ENCODE data around the gene ARL17B. TPM values are rescaled to one million over a fixed set of nuclear protein-coding genes. Genes with fewer than 3 reads are reported as not detected.
"Not testable (repeated sequence)": the region's sequence is repeated elsewhere in the genome, so short reads cannot be mapped to it uniquely, and the experiment has no call there.

The ARL17B gene
- total RNA-seq, 2 donors from 2014 or later, result 25.1 to 31.3 TPM

- H3K4me3 Mint-ChIP-seq; H3K36me3 Mint-ChIP-seq; DNase-seq (ENCODE audit: low spot score); H3K27me3 Mint-ChIP-seq; ATAC-seq; H3K27ac Mint-ChIP-seq; H3K9me3 Mint-ChIP-seq; H3K4me1 Mint-ChIP-seq (ENCODE audit: low read depth in 2 of 2): not testable (repeated sequence)
Observed at GRCh38 chr17:46252804-46253203, 108.8 kb downstream of the ARL17B start.

- ATAC-seq; H3K27ac Mint-ChIP-seq; H3K36me3 Mint-ChIP-seq; H3K4me1 Mint-ChIP-seq (ENCODE audit: low read depth in 2 of 2); H3K4me3 Mint-ChIP-seq; H3K9me3 Mint-ChIP-seq; H3K27me3 Mint-ChIP-seq; DNase-seq (ENCODE audit: low spot score): not testable (repeated sequence)
Observed at GRCh38 chr17:46249153-46249552, 112.4 kb downstream of the ARL17B start.

GRCh38 chr17:46244949-46245768 is 116.4 kb downstream of the ARL17B start:
- not testable (repeated sequence) for H3K36me3 Mint-ChIP-seq; H3K4me3 Mint-ChIP-seq; H3K27ac Mint-ChIP-seq; DNase-seq (ENCODE audit: low spot score); H3K9me3 Mint-ChIP-seq; H3K27me3 Mint-ChIP-seq; H3K4me1 Mint-ChIP-seq (ENCODE audit: low read depth in 2 of 2)
- peak; percentile 53 to 73 for ATAC-seq

DNA sequence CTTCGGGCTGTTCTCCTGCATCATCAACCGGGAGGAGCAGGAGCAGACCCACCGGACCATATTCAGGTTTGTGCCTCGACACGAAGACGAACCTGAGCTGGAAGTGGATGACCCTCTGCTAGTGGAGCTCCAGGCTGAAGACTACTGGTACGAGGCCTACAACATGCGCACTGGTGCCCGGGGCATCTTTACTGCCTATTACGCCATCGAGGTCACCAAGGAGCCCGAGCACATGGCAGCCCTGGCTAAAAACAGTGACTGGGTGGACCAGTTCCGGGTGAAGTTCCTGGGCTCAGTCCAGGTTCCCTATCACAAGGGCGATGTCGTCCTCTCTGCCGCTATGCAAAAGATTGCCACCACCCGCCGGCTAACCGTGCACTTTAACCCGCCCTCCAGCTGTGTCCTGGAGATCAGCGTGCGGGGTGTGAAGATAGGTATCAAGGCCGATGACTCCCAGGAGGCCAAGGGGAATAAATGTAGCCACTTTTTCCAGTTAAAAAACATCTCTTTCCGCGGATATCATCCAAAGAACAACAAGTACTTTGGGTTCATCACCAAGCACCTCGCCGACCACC is 117.1 kb downstream of the ARL17B start:
- not testable (repeated sequence) for ATAC-seq; H3K4me1 Mint-ChIP-seq (ENCODE audit: low read depth in 2 of 2); H3K4me3 Mint-ChIP-seq; H3K36me3 Mint-ChIP-seq; H3K27ac Mint-ChIP-seq; H3K27me3 Mint-ChIP-seq; H3K9me3 Mint-ChIP-seq; DNase-seq (ENCODE audit: low spot score)

DNA sequence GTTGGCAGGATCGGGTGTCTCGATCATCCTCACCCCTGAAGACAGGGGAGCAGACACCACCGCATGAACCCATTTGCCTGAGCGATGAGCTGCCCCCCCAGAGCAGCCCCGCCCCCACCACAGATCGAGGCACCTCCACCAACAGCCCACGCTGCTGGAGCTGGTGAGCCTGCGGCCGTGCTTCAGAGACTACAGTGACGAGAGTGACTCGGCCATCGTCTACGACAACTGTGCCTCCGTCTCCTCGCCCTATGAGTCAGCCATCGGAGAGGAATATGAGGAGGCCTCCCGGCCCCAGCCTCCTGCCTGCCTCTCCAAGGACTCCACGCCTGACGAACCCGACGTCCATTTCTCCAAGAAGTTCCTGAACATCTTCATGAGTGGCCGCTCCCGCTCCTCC is 117.6 kb downstream of the ARL17B start:
- H3K27me3 Mint-ChIP-seq; H3K36me3 Mint-ChIP-seq; ATAC-seq; H3K9me3 Mint-ChIP-seq; DNase-seq (ENCODE audit: low spot score); H3K27ac Mint-ChIP-seq; H3K4me3 Mint-ChIP-seq; H3K4me1 Mint-ChIP-seq (ENCODE audit: low read depth in 2 of 2): not testable (repeated sequence)

GRCh38 chr17:46243505-46243904 is 118.1 kb downstream of the ARL17B start:
- not testable (repeated sequence) for H3K36me3 Mint-ChIP-seq; H3K27me3 Mint-ChIP-seq; H3K9me3 Mint-ChIP-seq; ATAC-seq; H3K4me3 Mint-ChIP-seq; H3K4me1 Mint-ChIP-seq (ENCODE audit: low read depth in 2 of 2); DNase-seq (ENCODE audit: low spot score); H3K27ac Mint-ChIP-seq

DNA sequence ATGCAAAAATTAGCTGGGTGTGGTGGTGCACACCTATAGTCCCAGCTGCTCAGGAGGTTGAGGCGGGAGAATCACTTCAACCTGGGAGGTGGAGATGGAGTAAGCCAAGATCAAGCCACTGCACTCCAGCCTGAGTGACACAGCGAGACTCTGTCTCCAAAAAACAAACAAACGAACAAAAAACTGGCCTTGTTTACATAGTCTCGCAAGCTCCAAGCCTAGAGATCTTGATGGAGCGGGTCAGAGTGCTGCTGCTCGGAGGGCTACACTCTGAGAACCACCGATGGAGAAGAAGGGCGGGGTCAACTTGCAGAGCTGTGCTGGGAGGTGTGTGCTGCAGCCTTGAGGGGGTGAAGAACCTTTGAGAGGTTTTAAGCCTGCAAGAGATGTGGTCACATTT is 130.2 kb downstream of the ARL17B start:
- H3K27ac Mint-ChIP-seq; H3K27me3 Mint-ChIP-seq; ATAC-seq; H3K36me3 Mint-ChIP-seq; DNase-seq (ENCODE audit: low spot score); H3K4me1 Mint-ChIP-seq (ENCODE audit: low read depth in 2 of 2); H3K9me3 Mint-ChIP-seq; H3K4me3 Mint-ChIP-seq: not testable (repeated sequence)

GRCh38 chr17:46225274-46225794 is 136.2 kb downstream of the ARL17B start:
- not testable (repeated sequence) for H3K36me3 Mint-ChIP-seq; H3K27me3 Mint-ChIP-seq; H3K9me3 Mint-ChIP-seq; H3K4me1 Mint-ChIP-seq (ENCODE audit: low read depth in 2 of 2)
- DNase-seq (ENCODE audit: low spot score) (peak; percentile 91), ATAC-seq (peak; percentile 100)
- peak overlapping the region in 1 of 2 donors; percentile 65 for H3K27ac Mint-ChIP-seq
- H3K4me3 Mint-ChIP-seq, result peak overlapping the region; percentile 83

GRCh38 chr17:46224864-46225263 is 136.7 kb downstream of the ARL17B start:
- H3K27me3 Mint-ChIP-seq; DNase-seq (ENCODE audit: low spot score); H3K36me3 Mint-ChIP-seq; H3K9me3 Mint-ChIP-seq; H3K4me1 Mint-ChIP-seq (ENCODE audit: low read depth in 2 of 2): not testable (repeated sequence)
- H3K27ac Mint-ChIP-seq, result peak overlapping the region in 1 of 2 donors; percentile 65
- ATAC-seq, result peak; percentile 70 to 74
- H3K4me3 Mint-ChIP-seq, result peak overlapping the region; percentile 83

Other genes with a start within 250 kb of the ARL17B start
- gene KANSL1, start 168.3 kb downstream of the ARL17B start, total RNA-seq, result 100 to 1,000 TPM; 127 to 161 TPM
- gene LRRC37A, start 66.6 kb downstream of the ARL17B start, total RNA-seq, result 1 to 10 TPM; 1.9 to 2.2 TPM
- 1 to 10 TPM; 7.8 to 8.6 TPM for gene LRRC37A2, start 150.7 kb upstream of the ARL17B start, total RNA-seq
- gene ARL17A, start 217.9 kb upstream of the ARL17B start, total RNA-seq, result 10 to 100 TPM; 17.0 to 29.1 TPM
- gene NSF, start 228.9 kb upstream of the ARL17B start, total RNA-seq, result 10 to 100 TPM; 56.5 to 62.3 TPM